ENCODE measurements around the gene C16orf96.

- no peak for TF ChIP-seq POLR2A (IDR thresholded peaks at IDR 0.05; ENCODE audit: control extremely low read depth in 1 of 2, low read depth in 2 of 2, low read length in 2 of 2)
- TF ChIP-seq CHD2 (IDR thresholded peaks at IDR 0.05; ENCODE audit: low read length), result no peak
- no peak for TF ChIP-seq POU5F1 (IDR thresholded peaks at IDR 0.05; ENCODE audit: low read depth, low read length)
- no peak for TF ChIP-seq CTCF (IDR thresholded peaks at IDR 0.05; ENCODE audit: control extremely low read depth in 1 of 3, insufficient read depth in 1 of 3, low read depth in 1 of 3, low read length in 3 of 3)
- TF ChIP-seq TEAD4 (IDR thresholded peaks at IDR 0.05; ENCODE audit: low read depth, low read length), result no peak
- no peak for TF ChIP-seq EP300 (IDR thresholded peaks at IDR 0.05; ENCODE audit: borderline replicate concordance in 1 of 2, low read depth in 2 of 2, low read length in 2 of 2)
- no peak for TF ChIP-seq ASH2L (IDR thresholded peaks at IDR 0.05; ENCODE audit: low read length)
- no peak for TF ChIP-seq JUN (IDR thresholded peaks at IDR 0.05; ENCODE audit: low read depth, low read length)
Measured at GRCh38 chr16:4513086-4513860, 42.9 kb upstream of the C16orf96 start.

Measured in H1 (cell line).